GM20431 (cell line): ENCODE data around the gene USP49.
"Not testable (repeated sequence)": the region's sequence is repeated elsewhere in the genome, so short reads cannot be mapped to it uniquely, and the experiment has no call there.

Experiments
- in situ Hi-C: fragments of 300-500 bp; cut with MseI, MboI; formaldehyde crosslinking; loops from one replicate; pipeline ENCODE4 v1.15.0; 2020; ENCODE audit warnings: low sequenced_read_pairs; ENCODE audit not compliant: unreplicated experiment

The USP49 gene

GRCh38 chr6:41895300-41896233 is at the start of gene USP49:
TSS of gene USP49 (minus strand) at chr6:41895375. CDS start at chr6:41806983, 88,392 bp downstream.
- in situ Hi-C loops, result no loop called here

DNA sequence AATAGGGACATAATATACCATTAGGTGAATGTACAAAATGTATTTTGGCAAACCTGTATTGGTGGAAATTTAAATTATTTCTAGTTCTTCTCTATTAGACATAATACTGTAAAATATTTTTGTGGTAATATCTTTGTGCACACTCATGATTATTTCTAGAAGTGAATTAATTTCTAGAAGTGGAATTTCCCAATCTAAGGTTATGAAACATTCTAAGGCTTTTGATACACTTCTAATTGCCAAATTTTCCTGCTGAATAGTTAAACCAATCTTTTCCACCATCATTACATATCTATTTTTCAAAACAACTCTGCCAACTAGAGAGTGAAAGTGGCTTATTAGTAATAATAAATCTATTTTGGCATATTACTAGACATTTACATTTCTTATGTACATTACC is 48.3 kb upstream of the USP49 start:
- in situ Hi-C loops, result no loop called here

DNA sequence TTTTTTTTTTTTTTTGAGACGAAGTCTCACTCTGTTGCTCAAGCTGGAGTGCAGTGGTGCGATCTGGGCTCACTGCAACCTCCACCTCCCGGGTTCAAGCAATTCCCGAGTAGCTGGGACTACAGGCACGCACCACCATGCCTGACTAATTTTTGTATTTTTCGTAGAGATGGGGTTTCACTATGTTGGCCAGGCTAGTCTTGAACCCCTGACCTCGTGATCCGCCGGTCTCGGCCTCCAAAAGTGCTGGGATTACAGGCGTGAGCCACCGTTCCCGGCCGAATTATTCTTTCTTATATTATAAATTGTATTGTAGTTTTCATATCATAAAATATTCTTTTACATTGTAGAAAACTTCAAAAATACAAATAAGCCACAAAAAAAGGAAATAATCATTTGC is 47.7 kb upstream of the USP49 start:
- in situ Hi-C loops, result not testable (repeated sequence)

GRCh38 chr6:41942067-41942851 is 47.1 kb upstream of the USP49 start:
- in situ Hi-C loops, result no loop called here

GRCh38 chr6:41941280-41942066 is 46.3 kb upstream of the USP49 start, which contains the start of gene CCND3:
TSS of gene CCND3 (minus strand) at chr6:41941808. CDS start at chr6:41941649, 159 bp downstream.
- in situ Hi-C loops, result no loop called here

- in situ Hi-C loops, result no loop called here
These were observed 45.6 kb upstream of the USP49 start for GRCh38 chr6:41940759-41941279.

GRCh38 chr6:41939848-41940758 is 44.9 kb upstream of the USP49 start:
- in situ Hi-C loops, result loop anchor here (10.0 kb wide), 1 partner anchor 105 kb away; no protein-coding TSS in a partner anchor

DNA sequence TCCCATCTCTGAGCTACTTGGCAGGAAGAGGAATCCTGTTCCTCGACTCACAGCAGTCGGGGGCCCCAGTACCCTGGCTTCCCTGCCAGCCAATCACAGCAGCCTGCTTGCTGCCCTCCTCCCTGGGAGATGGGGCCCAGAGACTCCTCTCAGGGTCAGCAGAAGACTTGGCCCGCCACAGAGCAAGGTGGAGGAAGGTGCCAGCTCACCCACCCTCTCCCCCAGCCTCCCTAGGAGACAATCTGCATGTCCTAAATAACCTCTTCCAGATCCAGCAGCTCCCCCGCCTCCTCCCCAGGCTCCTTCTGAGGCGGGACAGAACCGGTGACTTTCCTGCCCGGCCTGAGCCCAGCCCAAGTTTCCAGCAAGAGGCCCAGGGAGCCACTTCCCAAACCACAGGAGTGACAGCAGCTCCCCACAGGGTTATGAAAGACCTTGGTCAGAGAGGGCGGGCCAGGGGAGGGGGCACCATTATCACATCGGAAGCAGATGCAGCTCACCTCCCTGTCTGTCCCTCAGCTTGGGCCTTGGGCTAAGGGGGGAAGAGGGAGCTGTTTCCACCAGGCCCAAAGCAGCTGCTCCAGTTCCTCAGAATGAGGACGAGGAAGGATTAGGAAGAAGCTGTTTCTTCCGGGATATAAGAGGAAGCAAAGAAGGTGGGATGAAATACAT is 44.1 kb upstream of the USP49 start:
- in situ Hi-C loops, result loop anchor here (10.0 kb wide), 1 partner anchor 105 kb away; no protein-coding TSS in a partner anchor

DNA sequence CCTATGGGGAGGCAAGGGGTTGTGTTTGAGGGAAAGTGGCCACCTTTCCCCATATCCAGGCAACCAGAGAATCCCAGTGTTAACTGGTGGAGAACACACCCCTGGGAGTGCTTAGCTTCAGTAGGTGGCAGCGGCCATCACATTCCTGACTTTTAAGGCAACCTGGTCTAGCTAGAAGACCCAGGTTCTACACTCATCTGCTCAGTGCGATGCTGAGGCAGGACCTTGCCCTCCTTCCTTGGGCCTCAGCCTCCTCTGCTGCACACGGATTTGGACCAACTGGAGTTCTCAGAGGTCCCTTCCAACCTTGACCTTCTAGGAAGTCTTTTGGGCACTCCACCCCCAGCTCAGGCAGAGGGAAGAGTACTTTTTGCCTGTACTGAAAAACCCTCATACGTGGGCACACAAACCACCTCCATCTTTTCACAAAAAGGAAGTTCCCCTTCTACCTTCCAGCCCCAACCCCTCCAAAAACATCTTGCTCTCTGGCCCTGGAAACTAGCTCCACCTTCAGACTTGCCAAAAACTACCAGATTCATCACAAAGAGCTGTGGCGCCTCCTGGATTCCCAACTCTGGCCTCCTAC is 43.5 kb upstream of the USP49 start:
- in situ Hi-C loops, result loop anchor here (10.0 kb wide), 1 partner anchor 106 kb away; no protein-coding TSS in a partner anchor

- in situ Hi-C loops, result loop anchor here (10.0 kb wide), 1 partner anchor 107 kb away; no protein-coding TSS in a partner anchor
These were observed 42.8 kb upstream of the USP49 start for GRCh38 chr6:41937861-41938574.

GRCh38 chr6:41937472-41937860 is 42.3 kb upstream of the USP49 start:
- in situ Hi-C loops, result loop anchor here (10.0 kb wide), 1 partner anchor 107 kb away; no protein-coding TSS in a partner anchor

- in situ Hi-C loops, result loop anchor here (10.0 kb wide), 1 partner anchor 109 kb away; no protein-coding TSS in a partner anchor
These were observed 41.1 kb upstream of the USP49 start for GRCh38 chr6:41936073-41936837.

GRCh38 chr6:41935685-41936072 is 40.5 kb upstream of the USP49 start:
- in situ Hi-C loops, result loop anchor here (10.0 kb wide), 1 partner anchor 109 kb away; no protein-coding TSS in a partner anchor

DNA sequence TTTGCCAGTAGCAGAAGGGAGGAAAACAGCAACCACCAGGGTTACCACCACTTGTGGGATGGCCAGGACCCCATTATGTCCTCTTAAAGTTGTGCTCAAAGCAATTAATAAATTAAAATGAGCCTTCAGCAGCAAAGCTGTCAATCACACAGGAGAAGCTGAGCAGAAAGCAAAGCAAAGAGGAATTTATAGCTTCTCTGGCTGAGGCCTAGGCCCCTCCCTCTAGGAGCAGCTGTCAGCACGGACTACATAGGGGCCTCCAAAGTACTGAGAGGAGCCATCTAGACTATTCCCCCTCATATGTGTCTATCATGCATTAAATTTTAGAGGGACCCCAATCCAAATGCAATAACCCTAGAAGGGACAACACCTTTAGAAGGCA is 40.0 kb upstream of the USP49 start:
- in situ Hi-C loops, result loop anchor here (10.0 kb wide), 1 partner anchor 110 kb away; no protein-coding TSS in a partner anchor

DNA sequence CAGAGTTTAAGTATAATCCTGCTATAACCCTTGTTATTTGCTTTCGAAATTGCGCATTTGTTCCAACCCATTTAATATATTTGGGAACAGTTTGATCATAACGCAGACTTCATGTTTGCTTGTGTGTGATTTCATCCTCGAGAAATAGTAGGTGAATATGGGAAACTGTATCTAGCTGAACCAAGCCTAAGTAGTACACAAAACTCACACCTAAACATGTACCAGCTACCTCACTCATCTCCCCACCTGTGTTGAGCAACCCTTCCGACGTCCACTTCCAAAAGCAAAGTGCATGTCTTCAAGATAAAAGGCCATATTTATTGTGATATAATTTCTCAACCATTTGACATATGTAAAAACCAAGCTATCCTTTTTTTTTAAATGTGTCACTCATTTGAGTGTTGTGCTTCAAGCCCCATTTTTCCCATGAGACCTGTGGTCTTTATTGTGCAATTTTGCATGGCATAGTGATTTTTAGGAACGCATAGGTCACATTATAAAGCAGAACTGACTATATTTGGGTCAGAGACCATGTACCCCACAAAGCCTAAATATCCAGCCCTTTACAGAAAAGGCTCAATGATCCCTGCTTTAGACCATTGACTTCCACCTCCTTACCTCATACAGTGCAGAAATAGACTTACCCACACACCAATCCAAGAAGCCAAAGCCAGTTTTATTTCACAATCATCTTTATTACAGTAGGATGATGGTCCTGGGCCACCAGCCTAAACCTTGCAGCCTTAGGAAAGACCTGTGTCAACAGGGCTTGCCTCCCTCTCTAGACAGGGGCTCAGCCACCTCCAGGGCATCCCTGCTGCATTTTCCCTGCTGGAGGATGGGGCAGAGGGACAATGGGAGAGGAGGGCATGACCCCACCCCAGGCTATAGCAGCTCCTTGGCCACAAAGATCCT is 39.4 kb upstream of the USP49 start:
- in situ Hi-C loops, result loop anchor here (10.0 kb wide), 1 partner anchor 110 kb away; no protein-coding TSS in a partner anchor
